Measurements from ENCODE around the gene KLHL3.

The KLHL3 gene

GRCh38 chr5:137741718-137742117, 5.8 kb upstream of the KLHL3 start:
- Histone ChIP-seq H3K27me3 (ENCODE audit: insufficient read depth, low read length) (no peaks in the 10 kb centered on the region), H3K4me3 (ENCODE audit: low read length) (no peak overlapping the region), H3K9ac (ENCODE audit: low read depth, low read length) (no peak overlapping the region), H3K27ac (ENCODE audit: low read depth, low read length) (no peak overlapping the region), H3K9me3 (ENCODE audit: insufficient read depth, low read depth, low read length) (no peaks in the 10 kb centered on the region), H3K4me1 (ENCODE audit: insufficient read depth, low read length) (no peaks in the 10 kb centered on the region; the same call in 1 of the 2 replicates), H3K36me3 (ENCODE audit: insufficient read depth, low read length) (no peaks in the 10 kb centered on the region)
- 91% methylated on average over 8 of the region's 8 CpGs for WGBS

- Histone ChIP-seq H3K36me3 (ENCODE audit: insufficient read depth, low read length) (no peaks in the 10 kb centered on the region), H3K4me3 (ENCODE audit: low read length) (no peak overlapping the region), H3K4me1 (ENCODE audit: insufficient read depth, low read length) (peaks cover 5% of the 10 kb centered on the region; the same call in 1 of the 2 replicates), H3K9ac (ENCODE audit: low read depth, low read length) (no peak overlapping the region), H3K9me3 (ENCODE audit: insufficient read depth, low read depth, low read length) (no peaks in the 10 kb centered on the region), H3K27ac (ENCODE audit: low read depth, low read length) (no peak overlapping the region), H3K27me3 (ENCODE audit: insufficient read depth, low read length) (no peaks in the 10 kb centered on the region)
- 89% methylated on average over 4 of the region's 4 CpGs for WGBS
Measured at GRCh38 chr5:137739737-137740136, 3.8 kb upstream of the KLHL3 start.

- no peak overlapping the region for H3K27ac ChIP-seq (ENCODE audit: low read depth, low read length)
- no peaks in the 10 kb centered on the region for H3K36me3 ChIP-seq (ENCODE audit: insufficient read depth, low read length)
- H3K4me3 ChIP-seq (ENCODE audit: low read length) = no peak overlapping the region
- H3K9me3 ChIP-seq (ENCODE audit: insufficient read depth, low read depth, low read length) = no peaks in the 10 kb centered on the region
- no peak overlapping the region for H3K9ac ChIP-seq (ENCODE audit: low read depth, low read length)
- H3K4me1 ChIP-seq (ENCODE audit: insufficient read depth, low read length) = peaks cover 13% of the 10 kb centered on the region; the same call in 1 of the 2 replicates
- 87% methylated on average over 3 of the region's 3 CpGs for WGBS
- H3K27me3 ChIP-seq (ENCODE audit: insufficient read depth, low read length) = no peaks in the 10 kb centered on the region
Measured at GRCh38 chr5:137738947-137739346, 3.1 kb upstream of the KLHL3 start.

DNA sequence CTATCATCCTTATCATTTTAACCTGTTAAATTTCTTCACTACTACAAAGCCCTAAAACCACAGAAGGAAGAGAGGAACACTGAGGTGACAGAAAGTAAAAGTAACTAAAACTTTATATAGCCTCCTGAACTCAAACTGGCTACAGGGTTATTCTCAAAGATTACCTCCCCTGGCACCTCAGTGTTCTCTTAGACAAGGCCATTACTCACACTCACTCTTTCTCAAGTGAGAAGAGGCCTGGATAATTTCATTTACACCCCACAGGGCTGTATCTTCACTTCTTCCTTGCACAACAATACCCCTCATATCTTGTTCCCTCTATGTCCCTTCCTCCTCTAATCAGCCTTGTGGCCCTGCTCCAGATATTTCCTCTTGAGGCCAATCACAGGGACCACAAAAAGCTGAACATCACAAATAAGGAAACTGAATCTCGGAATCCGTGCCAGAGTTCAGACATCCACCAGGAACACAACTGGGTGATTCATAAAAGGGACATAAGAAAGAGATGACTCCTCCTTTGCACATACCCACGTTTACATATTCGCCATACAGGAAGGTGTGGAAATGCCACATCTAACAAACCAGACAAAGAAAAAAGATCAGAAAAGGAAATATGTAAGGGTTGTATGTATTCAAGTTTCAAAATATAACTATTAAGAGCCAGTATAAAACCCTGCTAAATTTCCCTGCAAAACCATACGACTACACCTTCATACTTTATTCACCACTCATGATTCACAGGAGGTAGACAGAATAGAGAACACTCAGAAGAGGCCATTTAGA, 1.7 kb upstream of the KLHL3 start:
- 95% methylated on average over 4 of the region's 5 CpGs for WGBS

GRCh38 chr5:137736496-137736895, 607 bp upstream of the KLHL3 start:
- H3K9me3 ChIP-seq (ENCODE audit: insufficient read depth, low read depth, low read length) = no peaks in the 10 kb centered on the region
- H3K4me1 ChIP-seq (ENCODE audit: insufficient read depth, low read length) = peaks cover 21% of the 10 kb centered on the region; the same call in 1 of the 2 replicates
- H3K27me3 ChIP-seq (ENCODE audit: insufficient read depth, low read length) = no peaks in the 10 kb centered on the region
- no peak overlapping the region for H3K27ac ChIP-seq (ENCODE audit: low read depth, low read length)
- no peaks in the 10 kb centered on the region for H3K36me3 ChIP-seq (ENCODE audit: insufficient read depth, low read length)
- H3K4me3 ChIP-seq (ENCODE audit: low read length) = no peak overlapping the region
- whole genome bisulfite sequencing = 87% methylated on average over 1 of the region's 1 CpG
- H3K9ac ChIP-seq (ENCODE audit: low read depth, low read length) = 0 out of 2 replicates have a peak overlapping the region, but pooled peaks have one; percentile 80

More for the DNA sequence above, 1.7 kb upstream of the KLHL3 start:
- Histone ChIP-seq H3K36me3 (ENCODE audit: insufficient read depth, low read length) (no peaks in the 10 kb centered on the region), H3K27me3 (ENCODE audit: insufficient read depth, low read length) (no peaks in the 10 kb centered on the region), H3K4me3 (ENCODE audit: low read length) (no peak overlapping the region), H3K9me3 (ENCODE audit: insufficient read depth, low read depth, low read length) (no peaks in the 10 kb centered on the region), H3K4me1 (ENCODE audit: insufficient read depth, low read length) (peaks cover 21% of the 10 kb centered on the region; the same call in 1 of the 2 replicates), H3K9ac (ENCODE audit: low read depth, low read length) (no peak overlapping the region), H3K27ac (ENCODE audit: low read depth, low read length) (no peak overlapping the region)

GRCh38 chr5:137734962-137735554, 831 bp downstream of the KLHL3 start:
- no peaks in the 10 kb centered on the region for H3K9me3 ChIP-seq (ENCODE audit: insufficient read depth, low read depth, low read length)
- peak overlapping the region; percentile 80 for H3K9ac ChIP-seq (ENCODE audit: low read depth, low read length)

GRCh38 chr5:137734331-137734730, 1.6 kb downstream of the KLHL3 start:
- Histone ChIP-seq H3K4me3 (ENCODE audit: low read length) (peak overlapping the region; percentile 81), H3K9me3 (ENCODE audit: insufficient read depth, low read depth, low read length) (no peaks in the 10 kb centered on the region), H3K27ac (ENCODE audit: low read depth, low read length) (no peak overlapping the region), H3K36me3 (ENCODE audit: insufficient read depth, low read length) (no peaks in the 10 kb centered on the region), H3K27me3 (ENCODE audit: insufficient read depth, low read length) (no peaks in the 10 kb centered on the region), H3K9ac (ENCODE audit: low read depth, low read length) (0 out of 2 replicates have a peak overlapping the region, but pooled peaks have one; percentile 10), H3K4me1 (ENCODE audit: insufficient read depth, low read length) (peaks cover 21% of the 10 kb centered on the region; the same call in 1 of the 2 replicates)
- WGBS = 63% methylated on average over 2 of the region's 2 CpGs

More at GRCh38 chr5:137734962-137735554, 831 bp downstream of the KLHL3 start:
- WGBS = 14% methylated on average over 14 of the region's 14 CpGs
- no peaks in the 10 kb centered on the region for H3K27me3 ChIP-seq (ENCODE audit: insufficient read depth, low read length)
- H3K4me3 ChIP-seq (ENCODE audit: low read length) = peak overlapping the region; percentile 81
- no peaks in the 10 kb centered on the region for H3K36me3 ChIP-seq (ENCODE audit: insufficient read depth, low read length)
- H3K27ac ChIP-seq (ENCODE audit: low read depth, low read length) = peak overlapping the region; percentile 73
- H3K4me1 ChIP-seq (ENCODE audit: insufficient read depth, low read length) = peaks cover 21% of the 10 kb centered on the region; the same call in 1 of the 2 replicates

DNA sequence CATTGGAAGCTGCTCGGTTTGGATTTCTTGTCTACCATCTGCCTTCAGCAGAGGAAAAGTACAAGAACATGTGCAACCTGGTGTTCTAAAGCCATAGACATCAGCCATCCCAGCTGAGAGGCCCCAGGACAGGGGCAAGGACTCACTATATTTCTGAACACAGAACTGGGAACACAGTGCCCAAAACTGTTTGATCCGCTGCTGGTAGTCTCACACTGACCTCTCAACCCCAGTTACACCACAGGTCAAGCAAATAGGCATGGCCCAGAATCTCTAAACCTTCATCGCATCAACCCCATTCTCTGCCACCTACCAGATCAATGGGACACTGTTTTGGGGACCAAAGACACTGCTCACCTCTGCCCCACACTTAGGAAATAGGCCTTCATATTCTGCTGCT, 2.0 kb downstream of the KLHL3 start:
- no peaks in the 10 kb centered on the region for H3K36me3 ChIP-seq (ENCODE audit: insufficient read depth, low read length)
- 92% methylated on average over 3 of the region's 3 CpGs for WGBS
- H3K4me3 ChIP-seq (ENCODE audit: low read length) = peak overlapping the region; percentile 81
- H3K27ac ChIP-seq (ENCODE audit: low read depth, low read length) = no peak overlapping the region
- H3K9ac ChIP-seq (ENCODE audit: low read depth, low read length) = 0 out of 2 replicates have a peak overlapping the region, but pooled peaks have one; percentile 10
- peaks cover 21% of the 10 kb centered on the region; the same call in 1 of the 2 replicates for H3K4me1 ChIP-seq (ENCODE audit: insufficient read depth, low read length)
- no peaks in the 10 kb centered on the region for H3K27me3 ChIP-seq (ENCODE audit: insufficient read depth, low read length)
- H3K9me3 ChIP-seq (ENCODE audit: insufficient read depth, low read depth, low read length) = no peaks in the 10 kb centered on the region

GRCh38 chr5:137733006-137733405, 2.9 kb downstream of the KLHL3 start:
- no peaks in the 10 kb centered on the region for H3K36me3 ChIP-seq (ENCODE audit: insufficient read depth, low read length)
- no peaks in the 10 kb centered on the region for H3K27me3 ChIP-seq (ENCODE audit: insufficient read depth, low read length)
- H3K9ac ChIP-seq (ENCODE audit: low read depth, low read length) = no peak overlapping the region
- no peak overlapping the region for H3K27ac ChIP-seq (ENCODE audit: low read depth, low read length)
- 86% methylated on average over 3 of the region's 3 CpGs for WGBS
- H3K4me1 ChIP-seq (ENCODE audit: insufficient read depth, low read length) = peaks cover 21% of the 10 kb centered on the region; the same call in 1 of the 2 replicates
- H3K4me3 ChIP-seq (ENCODE audit: low read length) = no peak overlapping the region
- no peaks in the 10 kb centered on the region for H3K9me3 ChIP-seq (ENCODE audit: insufficient read depth, low read depth, low read length)

DNA sequence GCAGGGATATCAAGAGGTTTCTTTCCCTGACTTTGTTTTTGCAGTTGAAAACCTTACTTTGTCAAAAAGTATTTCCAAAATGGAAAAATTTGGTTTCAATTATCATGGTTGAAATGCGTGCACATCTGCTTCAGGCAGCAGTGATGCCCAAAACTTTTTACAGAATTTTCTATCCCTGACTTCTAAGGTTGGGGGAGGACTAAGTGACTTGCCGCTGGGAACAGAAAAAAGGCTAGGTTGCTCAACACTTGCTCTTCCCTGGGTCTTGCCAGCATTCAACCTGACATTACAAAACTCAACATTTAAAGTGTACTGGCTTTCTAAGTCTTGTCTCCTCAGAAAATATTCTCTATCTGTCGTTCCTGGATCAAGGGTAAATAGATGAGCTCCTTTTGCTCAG, 4.7 kb downstream of the KLHL3 start:
- H3K4me3 ChIP-seq (ENCODE audit: low read length) = no peak overlapping the region
- H3K27me3 ChIP-seq (ENCODE audit: insufficient read depth, low read length) = no peaks in the 10 kb centered on the region
- H3K9ac ChIP-seq (ENCODE audit: low read depth, low read length) = no peak overlapping the region
- no peaks in the 10 kb centered on the region for H3K36me3 ChIP-seq (ENCODE audit: insufficient read depth, low read length)
- no peaks in the 10 kb centered on the region for H3K9me3 ChIP-seq (ENCODE audit: insufficient read depth, low read depth, low read length)
- WGBS = 96% methylated on average over 3 of the region's 3 CpGs
- H3K4me1 ChIP-seq (ENCODE audit: insufficient read depth, low read length) = peaks cover 18% of the 10 kb centered on the region; the same call in 1 of the 2 replicates
- H3K27ac ChIP-seq (ENCODE audit: low read depth, low read length) = no peak overlapping the region

GRCh38 chr5:137730336-137730735, 5.6 kb downstream of the KLHL3 start:
- Histone ChIP-seq H3K27ac (ENCODE audit: low read depth, low read length) (no peak overlapping the region), H3K4me1 (ENCODE audit: insufficient read depth, low read length) (peaks cover 16% of the 10 kb centered on the region; the same call in 1 of the 2 replicates), H3K4me3 (ENCODE audit: low read length) (no peak overlapping the region)

More at GRCh38 chr5:137730336-137730735, 5.6 kb downstream of the KLHL3 start:
- no peak overlapping the region for H3K9ac ChIP-seq (ENCODE audit: low read depth, low read length)
- no peaks in the 10 kb centered on the region for H3K9me3 ChIP-seq (ENCODE audit: insufficient read depth, low read depth, low read length)
- no peaks in the 10 kb centered on the region for H3K36me3 ChIP-seq (ENCODE audit: insufficient read depth, low read length)
- no peaks in the 10 kb centered on the region for H3K27me3 ChIP-seq (ENCODE audit: insufficient read depth, low read length)

Measured in HUES64 (cell line).